SU-DHL-6 (cell line): ENCODE measurements around the gene DNAJC27.

Experiments used
- EZH2phosphoT487 ChIP-seq: fragments of 200-600 bp; sonication (generic), shearing (Covaris generic); conservative IDR thresholded peaks from 2 replicates; pipeline ENCODE4 v1.6.1; 2018; ENCODE audit warnings: mild to moderate bottlenecking, antibody characterized with exemption, low read length, moderate library complexity, mixed read lengths
- TF ChIP-seq, protein P1 (sequence below): fragments of 200-600 bp; sonication (generic); IDR thresholded peaks from one replicate; pipeline ENCODE4 v1.5.1; 2017; ENCODE audit warnings: antibody characterized with exemption, mild to moderate bottlenecking, low read length, moderate library complexity; ENCODE audit not compliant: insufficient read depth, poor library complexity, severe bottlenecking

DNA sequence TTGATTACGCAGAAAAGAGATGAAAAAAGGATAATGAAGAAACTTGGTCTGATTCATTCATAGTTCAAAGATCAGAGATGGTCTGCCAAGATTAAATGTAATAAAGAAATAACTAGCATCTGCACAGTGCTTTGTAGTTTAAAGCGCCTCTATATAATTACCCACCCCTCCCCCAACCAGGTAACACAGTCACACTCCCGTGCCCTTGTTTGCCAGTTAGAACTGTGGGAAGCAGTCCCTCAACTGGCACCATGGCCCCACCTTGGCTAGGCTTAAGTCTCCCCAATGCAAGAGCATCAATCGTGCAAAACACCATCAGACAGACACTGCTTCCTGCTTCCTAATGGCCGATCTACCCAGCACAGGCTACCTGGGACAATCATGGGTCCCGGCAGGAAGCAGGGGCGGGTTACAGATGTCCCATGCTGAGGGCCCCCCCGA is 63.3 kb downstream of the DNAJC27 start:
- TF ChIP-seq, protein P1, sequence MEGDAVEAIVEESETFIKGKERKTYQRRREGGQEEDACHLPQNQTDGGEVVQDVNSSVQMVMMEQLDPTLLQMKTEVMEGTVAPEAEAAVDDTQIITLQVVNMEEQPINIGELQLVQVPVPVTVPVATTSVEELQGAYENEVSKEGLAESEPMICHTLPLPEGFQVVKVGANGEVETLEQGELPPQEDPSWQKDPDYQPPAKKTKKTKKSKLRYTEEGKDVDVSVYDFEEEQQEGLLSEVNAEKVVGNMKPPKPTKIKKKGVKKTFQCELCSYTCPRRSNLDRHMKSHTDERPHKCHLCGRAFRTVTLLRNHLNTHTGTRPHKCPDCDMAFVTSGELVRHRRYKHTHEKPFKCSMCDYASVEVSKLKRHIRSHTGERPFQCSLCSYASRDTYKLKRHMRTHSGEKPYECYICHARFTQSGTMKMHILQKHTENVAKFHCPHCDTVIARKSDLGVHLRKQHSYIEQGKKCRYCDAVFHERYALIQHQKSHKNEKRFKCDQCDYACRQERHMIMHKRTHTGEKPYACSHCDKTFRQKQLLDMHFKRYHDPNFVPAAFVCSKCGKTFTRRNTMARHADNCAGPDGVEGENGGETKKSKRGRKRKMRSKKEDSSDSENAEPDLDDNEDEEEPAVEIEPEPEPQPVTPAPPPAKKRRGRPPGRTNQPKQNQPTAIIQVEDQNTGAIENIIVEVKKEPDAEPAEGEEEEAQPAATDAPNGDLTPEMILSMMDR = no peak
- TF ChIP-seq EZH2phosphoT487 = no peak
